ENCODE data around the gene PXMP2.
"Not testable (repeated sequence)": the region's sequence is repeated elsewhere in the genome, so short reads cannot be mapped to it uniquely, and the experiment has no call there.

Gene PXMP2

DNA sequence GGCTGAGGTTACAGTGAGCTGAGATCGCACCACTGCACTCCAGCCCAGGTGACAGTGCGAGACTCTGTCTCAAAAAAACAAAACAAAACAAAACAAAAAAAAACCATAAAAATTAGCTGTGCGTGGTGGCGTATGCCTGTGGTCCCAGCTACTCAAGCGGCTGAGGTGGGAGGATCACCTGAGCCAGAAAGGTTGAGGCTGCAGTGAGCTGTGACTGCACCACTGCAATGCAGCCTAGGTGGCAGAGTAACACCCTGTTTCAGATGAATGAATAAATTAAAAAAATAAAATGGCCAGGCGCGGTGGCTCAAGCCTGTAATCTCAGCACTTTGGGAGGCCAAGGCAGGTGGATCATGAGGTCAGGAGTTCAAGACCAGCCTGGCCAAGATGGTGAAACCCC is 66.3 kb downstream of the PXMP2 start:
- not testable (repeated sequence) for DNase-seq (ENCODE audit: low read depth)

DNA sequence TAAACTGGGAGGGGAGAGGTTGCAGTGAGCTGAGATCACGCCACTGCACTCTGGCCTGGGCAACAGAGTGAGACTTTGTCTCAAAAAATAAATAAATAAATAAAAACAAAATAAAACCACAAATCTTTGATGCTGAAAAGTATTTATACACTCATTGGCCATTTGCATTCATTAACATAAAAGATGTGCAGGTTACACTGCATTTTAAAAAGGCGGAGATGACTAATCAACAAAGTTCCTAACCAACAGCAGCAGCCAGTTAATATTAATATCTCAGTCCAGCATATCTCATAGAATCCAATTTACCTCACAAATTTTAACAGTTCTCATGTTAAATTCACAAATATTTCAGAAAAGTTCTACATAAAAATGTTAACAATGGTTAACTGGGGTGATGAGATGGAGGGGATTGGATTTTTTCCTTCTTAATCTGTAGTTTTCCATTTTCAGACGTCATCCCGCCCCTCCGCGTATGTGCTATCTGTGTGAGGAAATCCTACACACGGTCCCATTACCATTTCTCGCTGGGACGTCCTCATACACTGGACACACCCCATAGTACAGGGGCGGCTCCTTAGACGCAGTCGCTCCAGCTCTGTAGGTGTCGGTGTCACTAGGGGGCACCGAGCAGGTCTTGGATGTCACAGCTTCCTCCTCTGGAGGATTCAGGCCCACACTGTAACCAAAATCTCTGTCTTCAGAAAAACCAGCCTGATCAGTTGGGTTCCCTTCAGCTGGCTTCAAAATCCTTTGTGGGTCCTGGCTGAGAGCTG is 67.0 kb downstream of the PXMP2 start:
- no peak for DNase-seq (ENCODE audit: low read depth)
